HG02678 (cell line): ENCODE measurements around the gene NCKIPSD.
A peak's percentile ranks its signal among the peaks of the same experiment; 100 is the strongest.

Experiments
- ATAC-seq: cut with Tn5 transposase; IDR thresholded peaks from one replicate; pipeline ENCODE4 v1.9.1; 2021; ENCODE audit warnings: mild to moderate bottlenecking, moderate library complexity; ENCODE audit not compliant: unreplicated experiment

The NCKIPSD gene

DNA sequence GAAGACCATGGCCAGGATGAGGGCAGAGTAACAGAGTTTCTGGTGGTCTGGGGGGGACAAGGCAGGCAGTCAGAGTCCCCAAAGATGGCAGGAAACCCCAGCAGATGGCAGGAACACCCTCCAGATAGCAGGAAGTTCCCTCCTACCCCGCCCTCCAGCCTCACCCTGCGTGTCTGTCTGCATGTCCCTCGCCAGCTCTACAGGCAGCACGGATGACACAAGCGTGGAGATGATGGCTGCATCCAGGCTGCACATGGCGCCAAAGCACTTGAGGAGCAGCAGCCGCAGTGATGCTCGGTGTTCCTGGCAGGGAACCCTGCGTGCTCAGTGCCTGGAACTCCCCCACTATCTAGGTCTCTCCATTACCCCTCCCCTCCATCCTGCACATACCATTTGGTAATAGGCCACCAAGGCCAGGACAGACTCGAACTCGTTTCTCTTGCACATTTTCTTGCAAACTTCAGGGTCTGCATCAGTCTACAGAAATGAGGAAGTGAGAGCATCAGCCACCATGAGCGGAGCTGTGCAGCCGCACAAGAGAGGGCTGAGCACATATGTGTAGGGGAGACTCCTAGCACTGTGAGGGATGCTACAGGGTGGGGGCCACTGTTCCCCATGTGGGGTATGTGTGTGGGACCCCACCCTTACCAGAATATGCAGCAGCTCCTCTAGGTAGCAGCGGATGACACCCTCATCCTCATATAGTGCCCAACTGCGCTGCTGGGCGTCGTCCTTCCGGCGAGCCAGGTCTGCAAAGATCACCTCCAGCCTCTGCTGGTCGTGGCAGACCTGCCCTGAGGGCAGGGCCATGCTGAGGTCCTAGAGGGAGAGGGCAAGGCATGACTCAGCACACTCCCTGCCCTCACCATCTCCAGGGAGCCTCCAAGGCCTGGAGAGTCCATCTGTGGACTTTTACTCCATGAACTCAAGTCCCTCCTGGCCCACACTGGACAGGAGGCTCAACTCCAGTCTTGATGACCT, 6.0 kb downstream of the NCKIPSD start:
- no peak for ATAC-seq

DNA sequence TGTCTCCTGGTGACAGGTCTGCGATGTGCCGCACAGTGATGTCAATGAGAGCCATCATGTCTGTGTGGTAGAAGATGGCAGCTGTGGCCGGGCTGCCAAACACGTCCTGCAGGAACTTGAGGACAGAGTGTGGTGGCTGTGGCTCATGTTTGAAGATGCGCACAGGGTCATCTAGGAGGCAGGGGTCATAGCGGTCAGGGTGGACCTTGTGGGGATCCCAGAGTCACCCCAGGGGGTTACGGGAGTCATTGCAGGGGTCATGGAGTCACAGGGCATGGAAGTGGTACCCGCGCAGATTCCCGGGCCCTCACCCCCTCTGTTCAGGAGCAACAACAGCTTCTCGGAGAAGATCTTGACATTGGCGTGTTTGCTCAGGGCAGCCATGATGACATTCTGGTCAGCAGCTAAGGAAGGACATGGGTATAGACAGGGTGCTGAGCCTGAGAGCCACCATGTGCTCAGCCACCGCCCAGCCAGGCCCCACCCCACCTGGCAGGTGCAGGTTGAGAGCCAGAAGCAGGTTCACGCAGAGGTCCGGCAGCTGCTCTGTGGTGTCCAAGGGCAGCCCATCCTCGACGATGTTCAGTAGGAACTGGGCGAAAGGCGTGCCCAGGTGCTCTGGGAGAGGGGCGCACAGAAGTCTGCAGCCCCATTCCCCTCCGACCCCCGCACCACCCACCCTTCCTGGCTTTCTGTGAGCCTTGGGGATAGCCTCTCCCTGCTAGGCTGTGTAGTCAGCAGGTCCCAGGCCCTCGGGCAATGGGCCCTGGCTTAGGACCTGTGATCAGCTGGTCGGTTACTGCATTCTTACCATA, 6.9 kb downstream of the NCKIPSD start:
- no peak for ATAC-seq

DNA sequence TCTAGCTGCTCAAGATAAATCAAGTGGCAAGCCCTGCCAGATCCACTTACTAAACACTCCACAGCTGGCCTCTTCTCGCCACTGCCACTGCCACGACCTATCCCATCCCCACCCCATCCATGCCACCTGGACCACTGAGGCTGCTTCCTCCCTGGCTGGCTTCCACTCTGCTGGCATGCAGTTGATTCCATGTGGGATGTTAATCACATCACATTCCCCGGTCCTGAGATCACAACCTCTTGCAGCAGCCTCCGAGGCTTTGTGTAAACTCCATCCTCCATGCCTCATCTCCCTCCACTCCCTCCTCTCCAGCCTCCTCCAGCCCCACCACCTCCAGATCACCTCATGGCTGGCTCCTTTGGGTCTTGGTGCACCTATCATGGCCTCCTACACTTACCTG, 7.7 kb downstream of the NCKIPSD start:
- no peak for ATAC-seq

DNA sequence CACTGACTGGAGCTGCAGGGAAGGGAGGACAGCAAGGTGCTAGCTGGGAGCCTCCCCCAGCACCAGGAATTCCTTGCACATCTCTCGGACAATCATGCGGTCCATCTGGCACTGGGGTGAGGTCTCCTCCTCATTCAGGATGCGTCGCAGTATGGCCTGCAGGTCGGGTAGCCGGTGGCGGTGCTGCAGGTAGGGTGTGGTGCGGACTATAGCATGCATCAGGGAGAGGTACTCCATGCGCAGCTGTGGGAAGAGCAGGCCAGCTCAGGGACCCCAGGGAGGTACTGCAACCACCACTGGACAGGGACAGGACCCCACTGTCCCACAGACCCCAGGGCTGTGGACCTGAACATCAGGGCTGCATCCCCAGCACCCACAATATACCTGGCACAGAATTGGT, 11.2 kb downstream of the NCKIPSD start:
- ATAC-seq = no peak

DNA sequence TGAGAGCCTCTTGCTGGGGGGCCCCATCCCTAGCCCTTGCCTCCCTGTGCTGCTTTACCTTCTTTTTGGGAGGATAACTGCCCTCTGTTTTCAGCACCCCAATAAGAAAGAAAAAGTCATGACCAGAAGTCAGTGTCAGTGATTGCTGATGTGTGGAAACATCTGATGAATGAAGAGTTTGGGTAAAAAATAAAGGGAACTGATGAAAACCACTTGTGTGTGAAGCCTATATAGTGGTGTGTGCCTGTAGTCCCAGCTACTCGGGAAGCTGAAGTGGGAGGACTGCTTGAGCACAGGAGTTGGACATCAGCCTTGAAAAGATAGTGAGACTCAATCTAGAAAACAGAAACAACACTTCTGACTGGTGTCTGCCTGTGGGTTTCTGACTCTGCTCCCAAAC, 13.2 kb downstream of the NCKIPSD start:
- ATAC-seq = no peak

DNA sequence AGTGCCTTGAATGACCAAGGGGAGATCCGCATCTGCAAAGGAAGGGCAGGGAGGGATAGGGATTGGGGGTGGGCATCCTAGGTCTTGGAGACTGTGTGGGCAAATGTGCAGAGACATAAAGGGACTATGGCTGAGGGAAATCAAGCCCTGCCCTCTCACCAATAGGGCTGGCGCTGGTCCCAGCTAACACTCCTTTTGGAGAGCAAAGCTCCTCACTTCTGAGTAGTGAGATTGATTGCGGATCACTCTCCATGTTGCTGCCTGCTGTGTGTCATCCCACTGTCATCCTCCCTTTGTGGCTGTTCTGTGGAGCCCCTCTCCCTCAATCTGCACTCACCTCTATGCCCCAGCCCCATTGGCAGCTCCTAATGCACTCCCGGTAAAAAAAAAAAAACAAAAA, 20.8 kb downstream of the NCKIPSD start:
- no peak for ATAC-seq

DNA sequence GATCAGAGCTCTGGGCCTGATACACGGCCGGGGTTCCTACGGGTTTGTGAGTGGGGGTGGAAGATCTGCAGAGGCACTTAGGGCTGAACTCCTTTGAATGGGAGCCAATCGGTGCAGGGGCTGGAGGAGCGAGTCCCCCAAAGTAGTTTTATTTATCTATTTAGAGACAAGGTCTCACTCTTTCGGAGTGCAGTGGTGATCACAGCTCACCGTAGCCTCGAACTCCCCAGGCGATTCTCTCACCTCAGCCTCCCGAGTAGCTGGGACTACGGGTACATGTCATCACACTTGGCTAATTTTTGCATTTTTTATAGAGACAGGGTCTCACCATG, 21.4 kb downstream of the NCKIPSD start:
- no peak for ATAC-seq

DNA sequence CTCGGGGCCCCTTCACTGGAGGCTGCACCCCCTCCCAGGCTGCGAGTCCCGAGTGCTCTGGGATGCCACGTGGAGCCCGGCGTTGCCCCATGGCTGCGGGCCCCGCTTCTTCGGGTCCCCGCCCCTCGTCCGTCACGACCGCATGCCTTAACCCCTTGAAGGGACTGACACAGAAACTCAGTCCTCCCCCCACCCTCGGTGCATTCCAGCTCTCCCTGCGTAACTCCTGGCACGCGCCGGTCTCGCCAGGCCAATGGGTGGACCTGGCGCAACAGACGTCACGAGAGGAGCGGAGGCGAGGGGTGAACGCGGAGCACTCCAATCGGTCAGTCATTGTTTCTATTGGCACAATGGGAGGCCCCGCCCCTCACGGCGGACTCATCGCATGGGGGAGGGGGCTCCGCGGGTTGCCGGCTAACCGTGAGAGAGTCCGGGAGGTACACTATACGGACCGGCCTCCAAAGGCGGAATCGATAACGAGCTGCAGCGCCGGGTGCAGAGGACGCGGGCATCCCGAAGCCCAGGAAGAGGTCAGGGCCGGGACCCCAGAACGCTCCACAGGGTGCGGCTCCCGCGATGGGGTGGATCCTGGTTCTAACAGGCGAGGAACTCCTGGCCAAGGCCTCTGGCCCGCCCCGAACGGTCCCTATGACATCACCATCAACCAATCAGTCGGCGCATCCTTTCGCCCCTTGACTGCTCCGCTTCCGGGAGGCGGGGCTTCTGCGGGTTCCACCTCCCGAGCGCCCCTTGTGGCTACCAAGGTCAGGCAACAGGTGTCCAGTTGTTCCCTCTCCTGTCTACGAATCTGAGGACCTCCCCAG, 22.0 kb downstream of the NCKIPSD start:
- peak; percentile 80 for ATAC-seq

DNA sequence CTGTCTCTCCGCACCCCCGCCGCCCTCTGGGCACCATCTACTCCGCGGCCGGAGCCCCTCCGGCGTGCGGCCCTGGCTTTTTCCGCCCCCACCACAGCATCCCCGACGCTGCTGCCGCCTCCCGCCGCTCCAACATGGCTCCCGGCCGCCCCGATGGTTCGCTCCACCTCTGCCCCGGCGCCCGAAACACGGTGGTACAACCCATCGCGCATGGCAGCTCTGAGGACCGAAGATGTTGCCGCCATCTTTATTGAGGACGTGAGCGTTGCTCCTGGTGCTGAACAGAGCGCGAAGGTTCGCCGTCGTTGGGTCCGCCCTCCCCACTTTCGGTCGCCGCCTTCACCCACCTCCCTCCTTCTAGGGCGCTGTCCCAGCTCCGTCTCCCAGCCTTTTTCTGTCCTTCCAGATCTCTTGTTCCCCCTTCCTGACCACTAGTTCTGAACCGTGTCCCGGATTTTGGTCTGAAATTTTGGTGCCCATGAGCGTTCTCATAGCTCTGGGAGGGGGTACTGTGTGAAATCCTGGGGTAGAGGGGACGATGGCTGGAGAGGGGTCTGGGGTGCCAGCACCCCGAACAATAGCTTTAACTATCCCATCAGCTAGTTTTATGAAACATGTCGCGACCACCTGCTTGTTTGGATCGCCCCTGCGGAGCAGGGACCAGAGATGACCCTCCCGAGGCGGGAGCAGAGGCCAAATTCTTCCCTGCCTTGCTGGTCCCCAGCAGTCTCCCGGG, 22.8 kb downstream of the NCKIPSD start, which contains the start of gene CELSR3:
TSS of gene CELSR3 (minus strand) at position 134 of the 736 bp plus-strand sequence. CDS start 252 bp downstream, outside the sequence.
- ATAC-seq = no peak

DNA sequence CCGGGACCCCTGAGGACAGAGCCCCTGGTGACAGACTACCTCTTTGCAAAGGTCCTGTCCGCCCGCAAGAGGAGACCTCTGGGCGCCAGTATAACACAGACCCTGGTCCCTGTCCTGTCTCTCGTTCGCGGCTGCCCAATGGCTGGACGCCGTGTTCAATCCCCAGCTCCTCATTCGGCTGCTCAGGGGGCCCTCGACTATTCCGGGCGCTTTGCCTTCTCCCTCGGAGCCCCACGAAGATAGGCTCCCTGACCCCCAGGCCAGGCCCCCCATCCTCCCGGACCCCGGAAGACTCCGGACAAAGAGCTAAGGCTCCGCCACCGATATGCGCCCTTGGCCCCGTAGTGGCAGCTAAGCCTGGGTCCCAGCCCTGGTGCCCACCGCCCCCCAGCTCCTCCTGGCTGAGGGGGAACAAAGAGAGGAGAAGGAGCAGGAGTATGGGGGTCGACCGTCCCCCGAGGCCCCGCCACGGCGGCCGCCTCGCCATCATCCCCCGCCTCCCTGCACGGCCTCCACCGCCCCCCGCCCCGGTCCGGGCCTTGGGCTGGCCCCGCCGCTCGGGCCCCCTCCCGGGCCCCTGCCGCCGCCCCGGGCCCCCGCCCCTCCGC, 23.5 kb downstream of the NCKIPSD start:
- ATAC-seq = no peak

DNA sequence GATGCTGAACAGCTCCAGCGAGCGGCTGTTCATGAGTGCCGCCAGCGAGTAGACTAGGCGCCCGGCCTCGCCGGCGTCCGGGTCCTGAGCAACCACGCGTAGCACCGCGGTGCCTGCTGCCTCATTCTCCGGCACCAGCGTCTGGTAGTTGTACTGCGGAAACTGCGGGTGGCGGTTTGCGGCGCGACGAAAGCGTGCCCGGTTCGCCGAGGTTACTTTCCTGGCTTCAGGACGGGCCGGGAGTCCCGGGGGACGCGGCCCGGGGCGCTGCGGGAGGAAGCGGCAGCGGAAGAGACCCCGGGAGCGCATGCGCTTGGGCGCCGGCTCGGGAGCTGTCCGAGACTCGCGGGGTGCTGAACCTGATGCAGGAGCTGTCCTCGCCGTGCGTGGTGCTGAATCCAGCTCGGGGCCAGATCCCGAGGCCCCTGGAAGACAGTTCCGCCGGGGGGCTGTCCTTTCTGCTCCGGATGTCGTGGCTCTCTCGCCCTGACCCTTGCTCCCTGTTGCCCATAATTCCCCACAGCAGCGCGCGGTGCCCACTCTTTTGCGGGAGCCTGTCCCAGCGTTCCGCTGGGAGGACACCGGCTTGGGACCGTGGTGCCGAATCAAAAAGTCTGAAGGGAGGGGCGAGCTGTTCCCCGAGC, 24.1 kb downstream of the NCKIPSD start:
- no peak for ATAC-seq

DNA sequence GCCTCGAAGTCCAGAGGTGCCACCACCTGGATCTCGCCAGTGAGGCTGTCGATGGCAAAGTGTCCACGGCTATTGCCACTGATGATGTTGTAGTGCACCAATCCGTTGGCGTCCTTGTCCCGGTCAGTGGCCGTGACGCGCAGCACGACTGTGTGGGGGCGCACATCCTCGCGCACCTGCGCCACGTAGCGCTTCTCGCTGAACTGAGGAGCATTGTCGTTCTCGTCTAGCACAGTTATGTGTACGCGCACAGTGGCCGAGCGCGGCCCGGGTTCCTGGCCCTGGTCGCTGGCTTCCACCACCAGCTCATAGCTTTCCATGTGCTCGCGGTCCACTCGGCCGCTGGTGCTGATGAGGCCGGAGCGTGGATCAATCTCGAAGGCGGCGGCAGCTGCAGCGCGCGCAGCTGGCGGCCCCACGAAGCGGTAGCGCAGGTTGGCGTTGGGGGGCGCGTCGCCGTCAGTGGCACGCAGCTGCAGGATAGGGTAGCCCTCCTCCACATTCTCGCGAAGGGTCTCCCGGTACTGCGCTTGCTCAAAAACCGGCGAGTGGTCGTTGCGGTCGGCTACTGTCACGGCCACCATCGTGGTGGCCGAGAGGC, 24.8 kb downstream of the NCKIPSD start:
- no peak for ATAC-seq

DNA sequence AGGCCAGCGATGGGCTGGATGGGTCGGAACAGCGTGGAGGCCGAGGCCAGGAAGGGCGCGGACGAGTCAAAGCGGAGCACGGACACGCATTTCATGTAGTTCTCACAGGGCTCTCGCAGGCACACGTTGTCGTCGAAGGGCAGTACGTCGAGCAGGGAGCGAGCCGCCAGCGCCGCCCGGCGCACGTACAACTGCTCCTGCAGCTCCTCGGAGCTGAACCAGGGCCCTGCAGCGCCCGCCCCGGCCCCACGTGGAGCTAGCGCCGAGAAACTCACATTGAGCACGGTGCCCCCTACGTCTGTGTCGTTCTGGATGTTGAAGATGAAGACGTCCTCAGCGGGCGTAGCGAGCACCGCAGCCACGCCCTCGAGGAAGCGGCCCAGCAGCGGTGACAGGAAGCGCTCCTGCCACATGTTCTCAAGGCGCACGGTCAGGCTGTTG, 28.9 kb downstream of the NCKIPSD start:
- no peak for ATAC-seq

DNA sequence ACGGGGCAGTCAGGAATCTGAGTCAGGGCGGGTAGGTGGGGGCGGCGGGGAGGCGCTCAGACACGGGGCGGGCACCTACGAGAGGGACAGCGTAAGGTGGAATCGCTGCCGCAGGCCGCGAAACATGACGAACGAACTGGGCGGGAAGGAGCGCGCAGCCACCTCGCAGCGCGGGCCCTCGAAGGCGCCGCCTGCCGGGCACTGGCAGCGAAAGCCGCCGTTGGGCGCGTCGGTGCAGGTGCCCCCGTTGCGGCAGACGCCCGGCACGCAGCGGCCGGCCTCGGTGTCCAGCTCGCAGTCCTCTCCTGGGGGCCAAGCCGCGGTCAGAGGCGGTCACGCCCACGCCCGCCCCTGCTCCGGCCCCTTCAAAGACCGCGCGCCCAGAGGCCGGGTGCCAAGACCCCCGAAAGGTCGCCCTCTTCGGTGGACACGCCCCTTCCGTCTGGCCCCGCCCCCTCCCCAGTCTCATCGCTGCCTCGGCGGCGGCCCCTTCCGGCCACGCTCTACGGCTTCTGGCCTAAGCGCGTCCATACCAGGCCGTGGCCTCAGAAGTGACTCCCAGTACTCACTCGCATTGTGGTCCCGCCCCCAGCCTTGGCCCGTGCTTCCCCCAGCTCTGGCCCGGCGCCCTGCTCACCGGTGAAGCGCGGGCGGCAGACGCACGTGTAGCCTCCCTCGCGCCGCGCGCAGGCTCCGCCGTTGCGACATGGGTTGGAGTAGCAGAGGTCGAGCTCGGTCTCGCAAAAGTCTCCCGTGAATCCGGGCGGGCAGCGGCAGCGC, 29.5 kb downstream of the NCKIPSD start:
- ATAC-seq = peak; percentile 75

DNA sequence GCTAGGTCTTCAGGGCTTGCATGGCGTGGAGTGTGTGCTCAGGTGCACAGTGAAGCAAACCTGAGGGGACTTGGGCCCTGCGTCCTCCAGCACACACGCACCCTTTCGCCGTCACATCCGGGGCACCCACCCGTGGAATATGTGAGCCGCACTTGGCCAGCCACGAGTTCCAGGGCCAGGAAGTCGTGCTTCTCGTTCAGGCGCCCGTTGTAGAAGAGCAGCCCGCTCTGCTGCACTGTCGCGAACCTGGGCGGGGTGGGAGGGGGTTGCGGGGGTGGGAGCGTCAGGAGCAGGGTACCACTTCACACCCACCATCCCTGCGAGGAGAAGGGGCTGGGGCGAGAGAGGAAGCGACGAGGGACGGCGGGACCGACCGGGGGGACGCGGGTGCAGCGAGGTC, 30.1 kb downstream of the NCKIPSD start:
- ATAC-seq = no peak

DNA sequence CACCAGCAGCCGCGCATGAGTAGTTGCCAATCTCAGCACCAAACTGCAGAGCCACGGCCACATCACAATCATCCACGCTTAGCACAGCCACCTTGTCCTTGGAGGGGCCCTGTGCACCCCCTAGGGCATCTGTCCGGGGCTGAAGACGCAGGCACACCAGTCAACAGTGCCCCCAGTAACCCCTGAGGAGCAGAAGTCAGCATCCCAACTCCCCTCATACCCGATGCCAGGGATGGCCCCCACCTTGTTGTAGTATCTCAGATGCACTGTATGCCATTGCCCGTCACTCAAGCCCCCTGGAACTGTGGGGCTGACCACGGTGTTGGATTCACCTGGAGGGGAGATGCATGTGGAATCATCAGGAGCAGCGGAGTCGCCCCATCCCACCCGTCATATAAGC, 30.7 kb downstream of the NCKIPSD start:
- ATAC-seq = no peak

DNA sequence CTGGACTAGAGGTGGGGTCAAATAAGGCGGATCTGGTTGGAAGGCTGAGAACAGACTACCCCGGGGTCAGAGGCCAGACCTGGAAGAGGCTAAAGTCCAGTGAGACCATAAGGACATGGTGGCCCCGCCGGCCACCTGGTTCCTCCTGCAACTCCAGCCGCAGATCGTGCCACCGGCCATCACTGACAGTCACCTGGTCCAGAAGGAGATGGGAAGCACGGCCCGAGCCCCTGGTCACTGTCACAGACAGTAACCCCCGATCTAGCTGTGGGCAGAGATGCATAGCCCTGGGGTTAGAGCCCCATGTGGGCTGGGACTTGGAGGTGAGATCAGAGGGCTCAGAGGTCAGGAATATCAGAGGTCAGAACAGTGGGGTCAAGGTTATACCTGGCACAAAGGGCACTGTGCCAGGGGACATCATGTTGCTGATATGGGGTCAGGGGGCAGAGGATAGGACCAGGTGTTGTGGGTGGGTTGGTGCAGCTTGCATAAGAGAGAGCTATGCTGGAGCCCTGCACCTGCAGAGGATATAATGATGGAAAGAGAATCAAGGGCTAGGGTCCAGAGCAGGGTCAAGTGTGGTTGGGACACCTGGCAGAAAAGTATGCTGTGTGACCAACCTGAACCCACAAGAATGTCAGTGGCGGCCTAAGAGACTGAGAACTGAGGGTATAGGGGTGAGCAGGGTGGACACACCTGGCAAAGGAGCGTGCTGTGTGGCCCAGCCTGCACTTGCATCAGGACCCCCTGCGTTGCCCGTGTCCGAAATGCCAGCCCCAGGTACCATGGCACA, 32.6 kb downstream of the NCKIPSD start:
- no peak for ATAC-seq
